ENCODE data around the gene IL21.

IL21 gene

GRCh38 chr4:122632396-122633143 is 11.7 kb upstream of the IL21 start:
- DNase-seq = no peak

DNA sequence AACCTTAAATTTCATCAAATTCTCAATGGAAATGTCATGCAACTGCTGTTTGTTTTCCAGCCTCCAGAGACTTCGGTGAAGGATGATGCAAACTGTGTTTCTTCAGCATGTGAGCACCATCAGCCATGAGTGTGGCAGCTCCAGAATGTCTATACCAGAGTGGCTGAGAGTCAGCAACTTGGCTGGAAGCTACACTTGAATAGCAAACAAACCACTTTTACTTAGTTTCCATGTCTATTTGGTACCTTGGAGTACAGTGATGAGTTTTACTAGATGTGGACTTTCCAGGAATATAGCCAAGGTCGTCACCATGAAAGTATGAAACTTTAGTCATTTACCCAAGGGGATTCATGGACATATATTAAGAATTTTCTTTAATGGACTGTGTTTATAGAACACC is 4.3 kb upstream of the IL21 start:
- DNase-seq = no peak

- DNase-seq = no peak
Observed at GRCh38 chr4:122624205-122624604, 3.3 kb upstream of the IL21 start.

GRCh38 chr4:122623637-122624166 is 2.8 kb upstream of the IL21 start:
- DNase-seq = no peak

DNA sequence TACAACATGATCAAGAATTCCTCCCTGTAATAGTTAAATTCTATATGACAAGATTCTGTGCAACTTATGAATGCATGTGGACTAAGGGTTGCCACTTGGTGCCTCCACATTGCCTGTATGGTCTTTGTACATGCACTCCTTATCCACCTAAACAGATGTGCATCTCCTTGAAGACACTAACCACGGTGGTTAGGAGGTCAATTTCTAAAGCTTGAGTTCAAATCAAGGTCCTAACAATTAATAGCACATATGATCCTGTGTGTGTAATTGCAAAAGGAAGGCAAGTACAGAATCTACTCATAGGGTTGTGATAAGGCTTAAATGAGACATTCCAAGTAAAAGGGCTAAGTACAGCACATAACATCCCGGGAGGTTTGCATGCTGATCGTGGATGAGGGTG is 1.5 kb upstream of the IL21 start:
- DNase-seq = no peak

DNA sequence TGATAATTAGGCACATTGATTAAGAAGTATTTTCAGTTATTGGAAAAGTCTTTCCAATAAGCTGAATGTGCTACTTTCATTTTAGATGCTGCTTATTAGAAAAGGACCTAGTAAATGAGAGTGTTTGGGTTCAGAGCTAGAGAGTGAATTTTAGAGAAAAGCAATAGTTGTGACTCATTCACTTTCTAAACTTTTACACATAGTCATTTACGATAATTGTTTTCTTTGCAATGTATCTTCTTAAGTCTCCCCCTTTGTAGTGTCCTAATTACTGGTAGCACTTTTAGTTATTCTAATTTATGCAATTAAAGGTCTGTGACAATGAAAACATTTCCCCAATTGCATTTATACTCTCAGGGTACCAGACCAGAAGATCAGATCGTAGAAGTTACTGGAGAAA is 1.3 kb downstream of the IL21 start:
- no peak for DNase-seq

GRCh38 chr4:122617597-122618593 is 3.0 kb downstream of the IL21 start:
- DNase-seq = no peak

- DNase-seq = no peak
Observed at GRCh38 chr4:122616915-122617596, 3.8 kb downstream of the IL21 start.

DNA sequence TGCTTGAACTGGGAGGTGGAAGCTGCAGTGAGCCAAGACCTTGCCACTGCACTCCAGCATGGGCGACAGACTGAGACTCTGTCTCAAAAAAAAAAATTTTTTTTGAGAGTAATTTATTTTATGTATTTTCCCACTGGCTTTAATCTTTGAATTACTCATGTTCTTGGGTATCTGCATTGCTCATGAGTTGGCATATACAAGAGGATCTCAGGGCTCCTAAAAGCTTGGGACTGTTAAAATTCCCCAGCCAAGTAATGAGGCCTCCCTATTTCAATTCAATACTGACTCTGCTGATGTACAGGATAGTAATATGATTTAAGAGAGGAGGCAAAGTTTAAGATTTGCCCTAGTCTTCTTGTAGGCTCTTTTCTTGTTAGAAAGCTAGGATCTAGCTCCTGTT is 6.2 kb downstream of the IL21 start:
- no peak for DNase-seq

GRCh38 chr4:122612540-122612939 is 8.3 kb downstream of the IL21 start:
- DNase-seq = no peak

GRCh38 chr4:122606364-122607043 is 14.4 kb downstream of the IL21 start:
- no peak for DNase-seq

DNA sequence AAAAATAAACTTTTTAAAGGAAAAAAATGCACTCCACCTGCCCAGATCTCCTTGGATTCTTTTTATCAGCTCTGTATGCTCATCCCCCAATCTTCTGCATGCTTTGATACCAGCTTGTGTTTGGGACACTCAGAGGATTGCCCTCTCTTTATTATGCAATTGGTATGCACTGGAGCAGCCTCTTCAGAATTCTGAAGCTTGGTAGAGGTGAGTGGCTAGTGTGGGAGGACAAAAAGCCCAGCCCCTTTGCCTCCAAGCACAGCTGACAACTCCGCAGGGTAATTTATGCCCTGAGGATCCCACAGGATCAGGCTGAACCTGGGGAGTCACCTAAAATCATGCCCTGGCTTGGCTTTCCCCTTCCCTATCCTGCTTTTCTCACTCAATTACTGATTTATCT is 16.7 kb downstream of the IL21 start:
- DNase-seq = no peak

- DNase-seq = no peak
Observed at GRCh38 chr4:122603156-122603574, 17.7 kb downstream of the IL21 start.

- DNase-seq = peak; percentile 6
Observed at GRCh38 chr4:122602277-122603142, 18.4 kb downstream of the IL21 start.

GRCh38 chr4:122591196-122591595 is 29.7 kb downstream of the IL21 start:
- no peak for DNase-seq

DNA sequence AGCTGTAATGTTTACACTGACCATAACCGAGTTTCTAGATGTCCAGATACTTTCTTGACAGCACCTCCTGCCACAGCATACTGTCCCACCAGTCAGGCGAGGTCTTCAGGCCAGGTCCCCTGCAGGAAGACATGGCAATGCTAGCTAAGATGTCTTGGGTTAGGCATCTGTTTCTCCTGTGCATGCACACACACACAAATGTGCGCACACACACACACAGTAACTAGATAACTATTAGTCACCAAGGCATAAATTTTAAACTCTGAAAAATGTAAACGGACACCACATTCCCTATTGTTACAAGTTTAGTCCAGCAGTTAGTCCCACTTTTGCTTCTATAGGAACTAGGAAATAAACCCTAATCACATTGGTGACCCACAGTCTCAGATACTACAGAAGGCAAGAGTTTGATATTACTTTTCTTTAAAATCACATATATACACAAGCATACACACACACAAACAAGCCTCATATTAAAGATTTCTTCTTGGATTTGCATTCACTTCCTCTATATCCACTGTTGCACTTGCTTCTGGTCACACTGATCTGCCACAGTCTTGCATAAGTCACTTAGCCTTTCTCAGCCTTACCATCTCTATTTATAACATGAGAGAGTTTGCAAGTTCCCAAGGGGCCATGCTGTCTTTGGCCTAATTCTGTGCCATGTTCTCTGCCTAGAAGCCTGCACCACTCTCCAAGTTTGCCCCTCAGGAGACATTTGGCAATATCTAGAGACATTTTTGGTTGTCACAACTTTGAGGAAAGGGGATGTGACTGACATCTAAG is 32.2 kb downstream of the IL21 start:
- DNase-seq = peak; percentile 55

DNA sequence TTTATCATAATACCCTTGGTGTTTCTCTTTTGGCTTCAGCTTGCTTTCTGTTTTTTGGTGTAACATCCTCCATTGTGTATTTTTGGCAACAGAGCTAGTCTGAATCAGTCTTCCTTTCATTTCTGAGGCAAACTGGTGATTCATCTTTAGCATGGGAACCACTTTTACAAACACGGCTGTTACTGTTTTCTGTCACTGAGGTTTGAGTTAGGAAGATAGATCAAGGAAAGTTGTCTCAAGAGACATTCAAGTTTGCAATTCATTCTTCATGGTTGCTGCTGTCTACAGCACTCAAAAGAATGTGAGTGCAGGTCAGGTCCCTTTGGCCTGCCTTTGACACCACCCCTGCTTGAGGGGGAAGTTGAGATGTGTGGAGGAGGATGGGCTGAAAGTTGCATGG is 36.3 kb downstream of the IL21 start:
- DNase-seq = peak; percentile 69

DNA sequence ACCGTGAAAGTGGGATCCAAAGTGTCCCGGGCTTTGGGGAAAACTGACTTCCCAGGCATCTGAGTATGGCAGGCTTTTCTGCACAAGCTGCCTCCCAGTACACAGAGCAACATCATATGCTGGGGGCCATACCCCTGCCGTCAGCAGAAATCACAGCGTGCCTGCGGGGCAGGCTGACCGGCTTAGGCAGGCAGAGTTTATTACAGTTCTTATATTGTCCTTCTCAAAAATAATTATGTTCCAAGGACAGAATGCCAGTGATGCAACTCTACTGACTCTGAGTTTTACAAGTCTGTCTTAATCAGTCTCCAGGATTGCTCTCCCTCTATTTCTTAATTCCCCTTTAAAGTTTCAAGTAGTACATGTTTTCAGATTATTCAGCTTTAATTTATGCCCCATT is 37.0 kb downstream of the IL21 start:
- peak; percentile 53 for DNase-seq

DNA sequence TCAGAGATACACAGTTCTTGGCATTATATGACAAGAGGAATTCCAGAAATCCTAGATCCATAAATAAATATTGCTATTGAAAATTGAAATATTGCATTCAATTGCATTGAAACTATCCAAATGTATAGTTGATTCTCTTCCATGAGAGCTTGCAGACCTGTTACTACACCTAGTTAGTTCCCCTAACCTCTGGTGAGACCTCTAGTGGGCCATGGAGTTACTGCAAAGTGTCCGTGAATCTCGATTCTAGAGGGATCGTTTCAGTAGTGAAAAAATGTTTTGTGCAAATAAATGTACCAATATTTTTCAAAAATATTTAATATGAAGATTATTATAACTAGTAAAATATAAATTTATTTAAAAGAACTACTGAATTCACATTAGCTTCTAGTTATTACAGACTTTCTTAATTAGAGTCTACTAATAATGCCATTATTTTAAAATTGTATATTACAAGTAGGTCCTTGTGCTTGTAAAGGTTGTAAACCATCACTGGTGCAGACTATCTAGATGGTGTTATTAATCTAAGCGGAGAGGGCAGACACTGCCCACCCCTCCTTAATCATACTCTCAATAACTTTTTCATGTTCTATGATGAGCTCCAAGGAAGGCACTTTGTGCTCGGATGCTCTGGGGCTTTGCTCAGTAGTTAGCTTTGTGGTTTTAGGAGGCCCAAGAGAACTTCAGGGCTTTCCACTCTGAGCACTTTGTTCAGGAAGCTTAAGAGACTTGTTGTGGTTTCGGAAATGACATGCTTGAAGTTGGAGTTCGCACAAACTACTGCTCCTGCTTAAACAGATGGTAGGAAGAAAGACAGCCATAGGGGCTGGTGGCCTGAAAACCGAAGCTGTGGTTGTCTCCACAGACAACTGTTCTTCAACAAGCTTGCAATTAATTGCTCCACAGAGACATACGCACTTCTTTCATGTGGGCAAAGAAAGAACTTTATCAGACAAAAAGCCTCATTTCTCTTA is 42.8 kb downstream of the IL21 start:
- peak; percentile 55 for DNase-seq
